H1 (cell line): Measurements from ENCODE around the gene MMP25. TPM values are rescaled to one million over a fixed set of nuclear protein-coding genes. Genes with fewer than 3 reads are reported as not detected.

Experiments used
- GABPA ChIP-seq: IDR thresholded peaks from 2 replicates; pipeline ENCODE4 v1.6.1; 2011; ENCODE audit warnings: mild to moderate bottlenecking, low read length, moderate library complexity, borderline replicate concordance; ENCODE audit not compliant: insufficient read depth
- HDAC2 ChIP-seq, 2 experiments: fragments of 300-600 bp in 1 of 2; sonication (generic) in 1 of 2; IDR thresholded peaks; 2 replicates each; pipeline ENCODE4 v1.6.1; 2011 to 2012; ENCODE audit warnings: low read depth in 2 of 2, low read length in 2 of 2, mild to moderate bottlenecking in 2 of 2, moderate library complexity in 2 of 2, borderline replicate concordance in 1 of 2, inconsistent platforms in 1 of 2
- JUN ChIP-seq: IDR thresholded peaks from 2 replicates; pipeline ENCODE4 v1.6.1; 2011; ENCODE audit warnings: low read depth, mild to moderate bottlenecking, improper control_type of control experiment, low read length
- KDM5A ChIP-seq: fragments of 200-600 bp; IDR thresholded peaks from 2 replicates; pipeline ENCODE4 v1.7.1; 2012; ENCODE audit warnings: mild to moderate bottlenecking, low read length, inconsistent platforms, mixed read lengths
- POLR2AphosphoS5 ChIP-seq: IDR thresholded peaks from 2 replicates; pipeline ENCODE4 v1.6.1; 2011; ENCODE audit warnings: low read depth, low read length
- SIN3A ChIP-seq, 2 experiments: IDR thresholded peaks in 1 of 2; conservative IDR thresholded peaks in 1 of 2; 2 replicates each; pipeline ENCODE4 v1.6.1; 2011 to 2012; ENCODE audit warnings: low read length in 2 of 2, improper control_type of control experiment in 1 of 2, low read depth in 1 of 2, mild to moderate bottlenecking in 1 of 2
- ZNF274 ChIP-seq: IDR thresholded peaks from 2 replicates; pipeline ENCODE4 v1.7.0; 2012; ENCODE audit warnings: low read length, borderline replicate concordance; ENCODE audit errors: extremely low read depth
- polyA plus RNA-seq, 7 experiments: library from polyadenylated mRNA; depleted of rRNA in 3 of 7; stranded (reverse) in 5 of 7; unstranded in 2 of 7; fragments of >200 nt in 5 of 7; fragments of 200-250 nt in 2 of 7; gene quantifications; 1 replicate in 5 of 7; 2 replicates in 1 of 7; 4 replicates in 1 of 7; pipeline versions ENCODE4 v1.2.1 to v1.2.3, GENCODE V29; 2011 to 2013; ENCODE audit warnings: missing spikeins in 2 of 7, mixed read lengths in 2 of 7
- total RNA-seq: library from RNA; stranded (reverse); fragmentation: NEBNext Ultra II Directional; extraction: Animal tissue kit (Norgen Biotek cat#: 25700); gene quantifications from 2 replicates; pipeline ENCODE4 v1.2.1, GENCODE V29; 2021
- TF ChIP-seq, protein P1 (sequence below): IDR thresholded peaks from 2 replicates; pipeline ENCODE4 v1.6.1; 2012; ENCODE audit warnings: inconsistent platforms

MMP25 gene
- total and polyA plus RNA-seq, 2 of the 8 experiments (the other 6 are each of a cell fraction or from before 2014, with no cell fraction given), result 7.7 to 26.7 TPM

DNA sequence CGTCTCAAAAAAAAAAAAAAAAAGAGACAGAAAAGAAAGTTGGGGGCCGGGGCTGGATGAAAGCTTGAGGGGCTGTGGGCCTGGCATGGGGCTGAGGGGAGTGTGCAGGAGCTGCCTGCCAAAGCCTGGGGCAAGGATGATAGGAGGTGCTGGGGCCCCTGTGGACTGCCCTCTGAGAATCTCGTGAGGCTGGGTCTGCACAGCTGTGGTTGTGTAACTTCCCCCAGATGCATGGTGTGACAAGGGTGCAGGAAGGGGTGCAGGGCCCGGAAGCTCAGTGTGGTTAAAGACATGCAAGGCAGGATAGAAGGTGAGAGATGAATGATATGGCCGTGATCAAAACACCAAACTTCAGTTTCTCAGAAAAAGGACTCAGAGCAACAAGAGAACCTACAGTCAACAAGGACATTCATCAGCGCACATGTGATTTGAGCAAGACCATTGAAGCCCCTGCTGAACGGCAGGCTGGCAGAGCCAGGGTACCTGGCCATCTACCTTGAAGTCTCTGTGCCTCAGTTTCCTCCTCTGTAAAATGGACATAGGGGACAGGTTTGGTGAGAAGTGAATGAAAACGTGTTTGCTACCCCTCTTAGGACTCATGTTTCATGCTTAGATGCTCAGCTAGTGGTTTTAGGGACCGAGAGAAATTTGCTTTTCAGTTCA is 28.6 kb downstream of the MMP25 start (continued):
- no peak for TF ChIP-seq GABPA
- TF ChIP-seq POLR2AphosphoS5, result no peak
- TF ChIP-seq SIN3A (conservative IDR thresholded peaks at IDR 0.05 in 1 of 2, IDR thresholded peaks at IDR 0.05 in 1 of 2; ENCODE audit: low read depth in 1 of 2, low read length in 2 of 2), result no peak
- TF ChIP-seq HDAC2 (IDR thresholded peaks at IDR 0.05; ENCODE audit: borderline replicate concordance in 1 of 2, low read depth in 2 of 2, low read length in 2 of 2), result no peak
- no peak for TF ChIP-seq ZNF274
- no peak for TF ChIP-seq JUN
- TF ChIP-seq, protein P1, sequence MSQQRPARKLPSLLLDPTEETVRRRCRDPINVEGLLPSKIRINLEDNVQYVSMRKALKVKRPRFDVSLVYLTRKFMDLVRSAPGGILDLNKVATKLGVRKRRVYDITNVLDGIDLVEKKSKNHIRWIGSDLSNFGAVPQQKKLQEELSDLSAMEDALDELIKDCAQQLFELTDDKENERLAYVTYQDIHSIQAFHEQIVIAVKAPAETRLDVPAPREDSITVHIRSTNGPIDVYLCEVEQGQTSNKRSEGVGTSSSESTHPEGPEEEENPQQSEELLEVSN, result no peak
- no peak for TF ChIP-seq KDM5A
